DND-41 (cell line): ENCODE measurements around the gene GPANK1.
A peak's percentile ranks its signal among the peaks of the same experiment; 100 is the strongest.

ENCODE experiments used
- ATAC-seq: fragments of 200-7000 bp; cut with Tn5 transposase; 3 replicates; pipeline ENCODE4 v1.9.1; 2021; ENCODE audit warnings: low read depth; ENCODE audit not compliant: insufficient read depth
- DNase-seq: peaks from one replicate; pipeline ENCODE4 v3.0.0-alpha.2; 2020
- H2AFZ ChIP-seq: 2 replicates; pipeline ENCODE4 v1.6.0; 2012; ENCODE audit warnings: low read depth, low read length
- H3K27ac ChIP-seq: 2 replicates; pipeline ENCODE4 v1.5.1; 2012; ENCODE audit warnings: low read length, inconsistent platforms
- H3K27me3 ChIP-seq: fragments of 200-600 bp; sonication (generic); 2 replicates; pipeline ENCODE4 v1.6.0; 2012; ENCODE audit warnings: low read length, mild to moderate bottlenecking, inconsistent platforms; ENCODE audit not compliant: insufficient read depth, poor library complexity
- H3K36me3 ChIP-seq: 2 replicates; pipeline ENCODE4 v1.5.1; 2012; ENCODE audit warnings: low read length, inconsistent platforms; ENCODE audit not compliant: insufficient read depth
- H3K4me1 ChIP-seq: 2 replicates; pipeline ENCODE4 v1.5.1; 2012; ENCODE audit warnings: mild to moderate bottlenecking, low read length; ENCODE audit not compliant: insufficient read depth
- H3K4me2 ChIP-seq: 2 replicates; pipeline ENCODE4 v1.6.0; 2012; ENCODE audit warnings: mild to moderate bottlenecking, moderate library complexity, low read length, inconsistent platforms; ENCODE audit not compliant: insufficient read depth
- H3K4me3 ChIP-seq, 2 experiments: fragments of 200-600 bp in 1 of 2; shearing (Covaris generic) in 1 of 2; 2 replicates each; pipeline ENCODE4 v1.5.1; 2012 to 2016; ENCODE audit warnings: inconsistent platforms in 2 of 2, low read length in 2 of 2, mild to moderate bottlenecking in 2 of 2, low read depth in 1 of 2, moderate library complexity in 1 of 2
- H3K79me2 ChIP-seq: 2 replicates; pipeline ENCODE4 v1.6.0; 2012; ENCODE audit warnings: low read length, inconsistent platforms; ENCODE audit not compliant: insufficient read depth
- H3K9ac ChIP-seq: 2 replicates; pipeline ENCODE4 v1.6.0; 2012; ENCODE audit warnings: low read depth, mild to moderate bottlenecking, inconsistent platforms, low read length, moderate library complexity
- H3K9me3 ChIP-seq: 2 replicates; pipeline ENCODE4 v1.5.1; 2012; ENCODE audit warnings: low read length, moderate library complexity, mild to moderate bottlenecking, inconsistent platforms; ENCODE audit not compliant: insufficient read depth, severe bottlenecking
- H4K20me1 ChIP-seq: 2 replicates; pipeline ENCODE4 v1.6.0; 2012; ENCODE audit warnings: low read length; ENCODE audit not compliant: insufficient read depth
- EZH2 ChIP-seq: IDR thresholded peaks from 3 replicates; pipeline ENCODE4 v1.6.1; 2012; ENCODE audit warnings: borderline replicate concordance, low read depth, mild to moderate bottlenecking, moderate library complexity, low read length, inconsistent platforms; ENCODE audit not compliant: severe bottlenecking
- TF ChIP-seq, protein P1 (sequence below): IDR thresholded peaks from 2 replicates; pipeline ENCODE4 v1.5.1; 2012; ENCODE audit warnings: borderline replicate concordance, low read length, moderate library complexity, mild to moderate bottlenecking; ENCODE audit not compliant: poor library complexity, severe bottlenecking; ENCODE audit errors: extremely low read depth

The GPANK1 gene

DNA sequence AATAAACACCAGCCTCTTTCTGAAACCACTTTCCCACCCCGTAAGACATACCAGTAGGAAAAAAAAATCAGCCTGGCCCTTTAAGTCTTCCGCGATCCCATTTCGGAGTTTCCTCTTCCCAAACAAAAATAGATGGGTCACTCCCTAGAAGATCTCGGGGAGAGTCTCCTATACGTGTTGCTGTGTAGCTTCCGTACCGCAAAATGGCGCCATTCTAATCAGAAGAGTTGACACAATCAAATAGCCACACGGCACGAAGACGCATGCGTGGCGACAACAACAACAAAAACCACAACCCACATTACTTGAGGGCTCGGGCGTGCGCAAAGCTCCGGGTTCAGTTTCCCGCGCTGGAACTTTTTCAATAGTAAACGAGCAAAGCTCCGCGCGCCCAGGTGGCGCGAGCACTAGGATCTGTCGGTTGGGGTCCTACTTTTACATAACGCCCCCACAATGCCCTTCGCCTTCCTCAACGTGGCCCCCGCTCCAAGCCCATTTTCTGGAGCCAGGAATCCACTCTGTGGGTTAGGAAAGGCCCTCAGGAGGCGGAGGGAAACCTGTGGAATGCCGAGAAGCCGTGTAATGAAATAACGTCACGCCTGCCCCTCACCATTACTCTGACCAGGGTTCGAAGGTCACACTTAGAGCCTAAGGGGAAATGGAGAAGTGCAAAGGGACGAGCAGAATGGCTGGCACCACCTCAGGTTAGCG lies at the start of gene GPANK1:
GPANK1 (minus strand) TSS at position 208 of the 711 bp plus-strand sequence. CDS start 519 bp downstream, outside the sequence.
- H3K4me1 ChIP-seq = peaks cover 68% of the 10 kb centered on the region
- peak; percentile 51 for ATAC-seq

DNA sequence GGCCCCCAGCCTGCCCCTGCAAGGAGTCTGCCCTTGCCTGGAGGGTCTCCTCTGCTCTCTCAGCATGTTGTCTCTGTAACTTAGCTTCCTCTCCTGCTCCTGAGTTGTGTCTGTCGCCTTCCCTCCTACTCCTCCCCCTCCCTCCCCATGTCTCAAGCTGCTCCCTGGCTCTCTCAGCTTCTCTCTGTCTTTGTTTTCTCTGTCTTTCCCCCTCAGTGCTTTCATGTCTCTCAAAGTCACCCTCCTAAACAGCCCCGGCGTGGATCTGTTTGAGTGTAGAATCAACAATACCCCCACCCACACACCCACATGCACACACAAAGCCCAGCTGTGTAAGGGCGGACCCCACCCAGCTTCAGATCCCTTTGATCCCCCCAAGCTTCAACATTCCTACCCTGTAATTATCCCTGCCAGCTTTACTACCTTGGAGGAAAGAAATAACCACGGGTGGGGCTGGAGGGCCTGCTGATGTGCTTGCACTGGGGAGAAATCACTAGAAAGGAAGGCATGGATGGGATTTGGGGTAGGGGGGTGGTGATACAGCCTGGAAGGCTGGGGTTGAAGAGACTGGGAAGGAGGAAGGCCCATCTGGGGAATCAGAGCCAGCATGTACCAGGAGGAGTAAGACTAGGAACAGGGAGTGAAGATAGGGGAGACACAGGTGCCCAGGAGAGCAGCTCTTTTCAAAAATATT lies 49.3 kb upstream of the GPANK1 start:
- H3K9ac ChIP-seq = 0 out of 2 replicates have a peak overlapping the region, but pooled peaks have one; percentile 5
- H3K4me3 ChIP-seq = no peak overlapping the region
- H4K20me1 ChIP-seq = no peaks in the 10 kb centered on the region
- H3K36me3 ChIP-seq = no peaks in the 10 kb centered on the region
- DNase-seq (no peak), ATAC-seq (no peak)
- H3K9me3 ChIP-seq = no peaks in the 10 kb centered on the region
- no peaks in the 10 kb centered on the region for H3K79me2 ChIP-seq
- H3K27me3 ChIP-seq = no peaks in the 10 kb centered on the region
- no peaks in the 10 kb centered on the region for H3K4me1 ChIP-seq
- no peak overlapping the region for H3K27ac ChIP-seq
- no peak overlapping the region for H3K4me2 ChIP-seq
- TF ChIP-seq, protein P1, sequence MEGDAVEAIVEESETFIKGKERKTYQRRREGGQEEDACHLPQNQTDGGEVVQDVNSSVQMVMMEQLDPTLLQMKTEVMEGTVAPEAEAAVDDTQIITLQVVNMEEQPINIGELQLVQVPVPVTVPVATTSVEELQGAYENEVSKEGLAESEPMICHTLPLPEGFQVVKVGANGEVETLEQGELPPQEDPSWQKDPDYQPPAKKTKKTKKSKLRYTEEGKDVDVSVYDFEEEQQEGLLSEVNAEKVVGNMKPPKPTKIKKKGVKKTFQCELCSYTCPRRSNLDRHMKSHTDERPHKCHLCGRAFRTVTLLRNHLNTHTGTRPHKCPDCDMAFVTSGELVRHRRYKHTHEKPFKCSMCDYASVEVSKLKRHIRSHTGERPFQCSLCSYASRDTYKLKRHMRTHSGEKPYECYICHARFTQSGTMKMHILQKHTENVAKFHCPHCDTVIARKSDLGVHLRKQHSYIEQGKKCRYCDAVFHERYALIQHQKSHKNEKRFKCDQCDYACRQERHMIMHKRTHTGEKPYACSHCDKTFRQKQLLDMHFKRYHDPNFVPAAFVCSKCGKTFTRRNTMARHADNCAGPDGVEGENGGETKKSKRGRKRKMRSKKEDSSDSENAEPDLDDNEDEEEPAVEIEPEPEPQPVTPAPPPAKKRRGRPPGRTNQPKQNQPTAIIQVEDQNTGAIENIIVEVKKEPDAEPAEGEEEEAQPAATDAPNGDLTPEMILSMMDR = no peak
- TF ChIP-seq EZH2 = no peak
- no peak overlapping the region for H2AFZ ChIP-seq

More for the DNA sequence above, at the start of gene GPANK1:
- Histone ChIP-seq H4K20me1 (peaks cover 13% of the 10 kb centered on the region; the same call in 1 of the 2 replicates), H2AFZ (peak within 1 kb of the TSS; percentile 68), H3K36me3 (peaks cover 68% of the 10 kb centered on the region), H3K27me3 (no peaks in the 10 kb centered on the region), H3K4me2 (peak within 1 kb of the TSS; percentile 92), H3K9ac (peak within 1 kb of the TSS; percentile 85), H3K9me3 (no peaks in the 10 kb centered on the region), H3K27ac (peak within 1 kb of the TSS; percentile 96), H3K79me2 (peaks cover 93% of the 10 kb centered on the region), H3K4me3 (peak within 1 kb of the TSS; percentile 88 to 91)
- DNase-seq = peak; percentile 96
- TF ChIP-seq, protein P1 = no peak
- no peak for TF ChIP-seq EZH2

DNA sequence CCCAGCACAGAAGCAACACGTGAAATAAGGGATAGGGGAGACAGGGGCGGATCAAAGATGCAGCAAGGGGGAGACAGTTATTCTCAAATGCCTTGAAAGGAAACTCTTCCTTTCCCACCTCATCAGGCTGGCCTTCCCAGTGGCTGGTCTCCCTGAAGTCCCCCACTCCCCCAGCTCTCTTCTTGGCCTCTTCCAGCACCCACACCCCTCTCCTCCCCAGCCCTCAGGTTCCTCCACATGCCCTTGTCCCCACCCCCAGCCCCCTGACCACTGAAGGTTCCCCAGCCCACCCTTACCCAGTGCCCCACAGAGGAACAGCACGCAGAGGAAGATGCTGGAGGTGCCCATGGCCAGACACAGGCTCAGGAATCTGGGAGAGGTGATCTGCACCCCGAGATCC lies 48.7 kb upstream of the GPANK1 start:
- Histone ChIP-seq H3K9me3 (no peaks in the 10 kb centered on the region), H3K4me3 (no peak overlapping the region), H3K4me1 (no peaks in the 10 kb centered on the region), H3K9ac (no peak overlapping the region), H2AFZ (no peak overlapping the region), H3K27me3 (no peaks in the 10 kb centered on the region), H4K20me1 (no peaks in the 10 kb centered on the region), H3K4me2 (no peak overlapping the region), H3K36me3 (no peaks in the 10 kb centered on the region), H3K27ac (no peak overlapping the region), H3K79me2 (no peaks in the 10 kb centered on the region)
- ATAC-seq (no peak), DNase-seq (no peak)
- TF ChIP-seq, protein P1 = no peak
- no peak for TF ChIP-seq EZH2
